Breast epithelium (tissue), 4 donors: ENCODE data around the gene CTDSPL. TPM values are rescaled to one million over a fixed set of nuclear protein-coding genes. Genes with fewer than 3 reads are reported as not detected.

ENCODE experiments used
- DNase-seq, 2 donors: peaks; one replicate each; pipeline ENCODE4 v3.0.0-alpha.2; 2019; ENCODE audit warnings: low spot score in 2 of 2
- H3K27ac ChIP-seq, 2 donors: fragments of 200-600 bp; sonication (generic) in 1 of 2; one replicate each; pipeline ENCODE4 v1.5.1; 2016 to 2019; ENCODE audit warnings: mild to moderate bottlenecking in 1 of 2
- H3K27me3 ChIP-seq, 2 donors: fragments of 200-600 bp; sonication (generic) in 1 of 2; one replicate each; pipeline versions ENCODE4 v1.5.1 to v1.6.0; 2017 to 2019; ENCODE audit warnings: control low read depth in 1 of 2, mild to moderate bottlenecking in 1 of 2
- H3K36me3 ChIP-seq: fragments of 200-600 bp; one replicate; pipeline ENCODE4 v1.5.1; 2019
- H3K4me1 ChIP-seq, 2 donors: fragments of 200-600 bp; sonication (generic); one replicate each; pipeline ENCODE4 v1.5.1; 2016 to 2019; ENCODE audit warnings: control low read depth in 1 of 2
- H3K4me3 ChIP-seq, 3 donors: fragments of 200-600 bp; sonication (generic); 1 replicate in 2 of 3; 2 replicates in 1 of 3; pipeline ENCODE4 v1.5.1; 2016 to 2019; ENCODE audit warnings: mild to moderate bottlenecking in 3 of 3, moderate library complexity in 2 of 3
- H3K9me3 ChIP-seq, 2 donors: fragments of 200-600 bp; sonication (generic) in 1 of 2; one replicate each; pipeline ENCODE4 v1.5.1; 2016 to 2019; ENCODE audit warnings: control low read depth in 1 of 2
- CTCF ChIP-seq, 3 donors: fragments of 450-650 bp; IDR thresholded peaks; one replicate each; pipeline ENCODE4 v1.5.1; 2016 to 2017; ENCODE audit warnings: antibody characterized with exemption in 3 of 3, mild to moderate bottlenecking in 3 of 3, moderate library complexity in 3 of 3
- POLR2A ChIP-seq: fragments of 450-650 bp; IDR thresholded peaks from one replicate; pipeline ENCODE4 v1.6.1; 2016; ENCODE audit warnings: antibody characterized with exemption, mild to moderate bottlenecking, moderate library complexity
- POLR2AphosphoS5 ChIP-seq, 3 donors: sonication (generic); formaldehyde crosslinking; IDR thresholded peaks; one replicate each; pipeline ENCODE4 v1.6.1; 2017; ENCODE audit warnings: antibody characterized with exemption in 3 of 3
- intact Hi-C: fragments of 100-400 bp; cut with DNase I; formaldehyde crosslinking; loops from one replicate; pipeline ENCODE4 v1.15.1; 2023; ENCODE audit warnings: low total_unique reads
- total RNA-seq, 3 donors: library from RNA; depleted of rRNA; stranded (reverse); fragments of >200 nt; gene quantifications; one replicate each; pipeline ENCODE4 v1.1.0, GENCODE V29; 2016

Gene CTDSPL
- total RNA-seq, 3 donors from 2014 or later = 40.0 to 80.8 (median 63.1) TPM

DNA sequence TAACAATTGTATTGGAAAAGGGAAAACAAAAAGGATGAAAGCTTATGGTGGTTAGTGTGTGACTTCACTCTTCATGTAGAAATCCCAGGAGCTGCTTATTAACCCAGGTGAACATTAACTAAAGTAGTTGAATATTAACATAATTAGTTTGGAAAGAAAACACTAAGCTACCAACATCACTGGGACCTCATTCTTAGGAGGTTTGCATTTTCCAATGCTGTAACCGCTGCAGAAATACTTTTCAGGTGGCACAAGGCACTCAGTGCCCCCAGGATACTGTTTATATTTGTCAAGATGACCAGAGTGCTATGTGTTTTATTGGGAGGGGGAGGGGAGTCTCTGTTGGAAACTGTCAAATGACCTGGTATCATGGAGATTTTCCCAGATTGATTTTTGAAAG, 103.0 kb downstream of the CTDSPL start:
- TF ChIP-seq POLR2A (no peak), POLR2AphosphoS5 (IDR thresholded peaks at IDR 0.05) (no peak), CTCF (IDR thresholded peaks at IDR 0.05) (no peak)
- no peaks in the 10 kb centered on the region for H3K4me1 ChIP-seq
- intact Hi-C loops = loop anchor here (10.0 kb wide), 1 partner anchor 110 kb away; no protein-coding TSS in a partner anchor
- H3K27ac ChIP-seq = no peak overlapping the region
- H3K4me3 ChIP-seq = no peak overlapping the region
- H3K9me3 ChIP-seq = no peaks in the 10 kb centered on the region
- no peaks in the 10 kb centered on the region for H3K36me3 ChIP-seq
- no peaks in the 10 kb centered on the region for H3K27me3 ChIP-seq
- DNase-seq = no peak

DNA sequence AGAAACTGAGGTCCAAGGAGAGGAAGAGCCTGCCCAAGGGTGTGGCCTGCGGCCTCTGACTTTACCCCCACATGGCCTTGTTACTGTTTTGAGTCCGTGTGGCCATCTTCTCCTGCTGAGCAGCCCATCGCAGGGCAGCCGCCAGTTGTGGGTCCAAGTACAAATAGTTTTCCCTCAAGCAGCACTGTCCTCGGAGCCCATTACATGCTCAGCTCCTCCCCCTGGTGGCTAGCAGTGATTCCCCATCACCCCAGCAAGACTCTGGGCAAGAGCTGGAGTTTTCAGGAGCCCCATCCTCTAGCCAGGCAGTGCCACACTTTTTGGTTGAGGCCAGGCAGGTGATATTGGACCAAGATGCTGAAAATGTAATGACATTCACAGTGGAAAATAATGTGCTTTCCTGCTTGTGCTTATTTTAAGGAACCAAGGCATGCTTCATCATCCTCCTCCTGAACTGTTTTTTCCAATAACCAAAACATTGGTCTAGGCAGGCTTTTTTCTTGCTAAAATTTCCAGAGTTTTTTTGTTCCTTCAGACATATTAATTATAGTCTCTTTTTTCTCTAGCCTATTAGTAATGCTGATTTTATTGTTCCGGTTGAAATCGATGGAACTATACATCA, 105.7 kb downstream of the CTDSPL start:
- no peak overlapping the region for H3K27ac ChIP-seq
- H3K27me3 ChIP-seq = no peaks in the 10 kb centered on the region
- H3K9me3 ChIP-seq = no peaks in the 10 kb centered on the region
- DNase-seq = no peak
- H3K4me3 ChIP-seq = no peak overlapping the region
- TF ChIP-seq CTCF (IDR thresholded peaks at IDR 0.05) (peak in 2 of 3 donors; percentile 74 to 75), POLR2A (no peak), POLR2AphosphoS5 (IDR thresholded peaks at IDR 0.05) (peak in 1 of 3 donors; percentile 15)
- no peaks in the 10 kb centered on the region for H3K4me1 ChIP-seq
- H3K36me3 ChIP-seq = no peaks in the 10 kb centered on the region
- intact Hi-C loops = loop anchor here (10.0 kb wide), 1 partner anchor 113 kb away; no protein-coding TSS in a partner anchor

DNA sequence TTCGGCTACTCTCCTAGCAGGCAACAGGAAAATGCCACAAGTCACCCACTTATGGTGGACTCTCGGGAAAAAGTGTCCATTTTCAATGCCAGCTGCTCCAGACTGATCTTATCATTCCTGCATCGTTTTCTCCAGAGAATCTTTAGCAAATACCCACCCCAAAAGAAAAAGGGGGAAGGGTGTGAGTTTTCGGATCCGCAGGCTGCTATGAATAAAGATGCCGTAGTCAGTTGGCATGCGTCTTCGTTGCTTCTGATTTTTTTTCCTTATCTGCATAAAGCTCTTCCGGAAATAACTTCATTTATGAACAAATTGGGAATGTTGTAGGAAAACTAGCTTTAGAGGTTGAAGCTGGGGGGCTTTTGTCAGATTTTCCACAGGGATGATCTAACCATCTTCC, 106.5 kb downstream of the CTDSPL start:
- intact Hi-C loops = loop anchor here (10.0 kb wide), 1 partner anchor 113 kb away; no protein-coding TSS in a partner anchor
- no peak overlapping the region for H3K4me3 ChIP-seq
- H3K36me3 ChIP-seq = no peaks in the 10 kb centered on the region
- DNase-seq = no peak
- H3K27me3 ChIP-seq = no peaks in the 10 kb centered on the region
- H3K9me3 ChIP-seq = no peaks in the 10 kb centered on the region
- TF ChIP-seq CTCF (IDR thresholded peaks at IDR 0.05) (no peak), POLR2A (no peak), POLR2AphosphoS5 (IDR thresholded peaks at IDR 0.05) (no peak)
- no peak overlapping the region for H3K27ac ChIP-seq
- no peaks in the 10 kb centered on the region for H3K4me1 ChIP-seq

DNA sequence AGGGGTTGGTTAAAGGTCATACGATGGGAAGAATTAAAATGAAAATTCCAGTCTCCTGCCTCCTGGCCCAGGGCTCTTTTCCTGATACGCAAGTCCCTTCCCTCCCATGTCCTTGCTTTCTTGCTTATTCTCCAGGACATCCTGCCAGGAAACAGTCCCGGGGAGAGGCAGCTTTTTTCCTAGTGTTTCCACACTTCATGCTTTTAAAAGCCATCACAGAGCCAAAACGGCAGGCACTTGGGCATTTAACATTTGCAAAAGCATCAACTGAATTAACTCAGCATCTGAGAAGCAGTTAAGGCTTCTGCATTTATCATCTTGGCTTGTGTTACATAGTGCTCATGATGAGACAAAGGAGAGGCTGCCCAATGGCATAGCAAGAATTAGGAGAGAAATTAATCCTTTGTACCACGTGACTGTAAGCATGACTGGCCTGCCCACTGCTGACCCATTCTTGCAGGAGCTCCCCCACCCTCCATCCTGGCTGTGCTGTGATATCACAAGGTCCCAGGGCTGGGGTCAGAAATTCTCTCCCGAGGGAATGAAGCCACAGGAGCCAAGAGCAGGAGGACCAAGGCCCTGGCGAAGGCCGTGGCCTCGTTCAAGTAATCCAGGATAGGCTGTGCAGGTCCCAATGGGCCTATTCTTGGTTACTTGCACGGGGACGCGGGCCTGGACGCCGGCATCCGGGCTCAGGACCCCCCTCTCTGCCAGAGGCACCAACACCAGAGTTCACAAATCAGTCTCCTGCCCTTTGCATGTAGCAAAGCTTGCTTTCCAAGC, 107.3 kb downstream of the CTDSPL start:
- Histone ChIP-seq H3K27me3 (no peaks in the 10 kb centered on the region), H3K4me3 (no peak overlapping the region), H3K9me3 (no peaks in the 10 kb centered on the region), H3K4me1 (no peaks in the 10 kb centered on the region), H3K36me3 (no peaks in the 10 kb centered on the region), H3K27ac (no peak overlapping the region)
- TF ChIP-seq POLR2AphosphoS5 (IDR thresholded peaks at IDR 0.05) (no peak), CTCF (IDR thresholded peaks at IDR 0.05) (no peak), POLR2A (no peak)
- DNase-seq = no peak
- intact Hi-C loops = loop anchor here (10.0 kb wide), 1 partner anchor 114 kb away; no protein-coding TSS in a partner anchor

DNA sequence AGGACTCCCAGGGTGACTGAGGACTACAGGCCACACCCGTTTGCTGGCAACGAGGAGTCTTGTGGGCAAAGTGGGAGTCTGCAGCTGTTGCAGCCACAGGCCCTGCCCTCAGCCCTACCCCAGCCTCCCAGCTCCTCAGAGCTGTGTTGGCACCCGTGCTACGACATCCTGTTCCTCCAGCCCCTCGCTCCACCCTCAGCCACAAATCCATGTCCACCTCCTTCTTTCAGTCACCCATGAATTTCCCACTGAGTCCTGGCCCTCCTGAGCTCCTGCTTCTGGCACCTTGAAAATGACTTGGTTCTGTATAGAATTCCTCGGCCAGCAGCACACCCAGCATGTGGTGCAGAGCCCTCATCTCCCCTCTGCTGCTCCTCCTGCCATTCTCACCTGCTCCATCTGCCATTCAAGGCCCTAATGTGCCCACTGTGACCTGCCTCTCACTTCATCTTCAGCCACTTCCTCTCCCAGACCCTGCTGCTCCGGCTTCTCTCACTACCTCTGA, 108.0 kb downstream of the CTDSPL start:
- TF ChIP-seq POLR2AphosphoS5 (IDR thresholded peaks at IDR 0.05) (no peak), CTCF (IDR thresholded peaks at IDR 0.05) (no peak), POLR2A (no peak)
- Histone ChIP-seq H3K27me3 (no peaks in the 10 kb centered on the region), H3K4me1 (no peaks in the 10 kb centered on the region), H3K36me3 (no peaks in the 10 kb centered on the region), H3K9me3 (no peaks in the 10 kb centered on the region), H3K4me3 (no peak overlapping the region), H3K27ac (no peak overlapping the region)
- intact Hi-C loops = loop anchor here (10.0 kb wide), 1 partner anchor 115 kb away; no protein-coding TSS in a partner anchor
- DNase-seq = no peak
